M059J (cell line): Measurements from ENCODE around the gene EGLN3. TPM values are rescaled to one million over a fixed set of nuclear protein-coding genes. Genes with fewer than 3 reads are reported as not detected.

ENCODE experiments used
- DNase-seq: peaks from one replicate; pipeline ENCODE4 v3.0.0-alpha.2; 2012; ENCODE audit warnings: low read depth
- total RNA-seq: library from RNA; depleted of rRNA; stranded (reverse); fragments of >200 nt; shearing (Covaris generic); gene quantifications from 2 replicates; pipeline ENCODE4 v1.2.3, GENCODE V29; 2014

Gene EGLN3
- total RNA-seq, 1 experiment from 2014 or later: 30.1 TPM

DNA sequence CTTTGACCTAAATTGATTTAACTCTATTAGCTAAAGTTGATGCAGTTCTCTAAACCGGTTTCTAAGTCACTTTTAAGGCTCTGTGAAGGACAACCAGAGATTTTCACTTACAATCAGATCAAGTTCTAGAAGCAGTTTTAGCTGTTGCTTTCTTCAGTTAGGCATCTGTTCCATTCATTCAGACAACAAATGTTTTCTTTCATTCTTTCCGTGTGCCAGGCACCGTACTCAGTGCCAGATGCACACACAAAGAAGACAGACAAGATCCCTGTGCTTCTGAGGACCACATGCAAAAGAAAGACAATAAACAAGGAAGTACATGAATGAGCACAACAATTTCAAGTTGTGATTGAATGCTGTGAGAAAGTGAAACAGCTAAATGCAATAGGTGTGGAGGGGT, 11.1 kb upstream of the EGLN3 start:
- DNase-seq: no peak

GRCh38 chr14:33959692-33960151, 8.8 kb upstream of the EGLN3 start:
- no peak for DNase-seq

DNA sequence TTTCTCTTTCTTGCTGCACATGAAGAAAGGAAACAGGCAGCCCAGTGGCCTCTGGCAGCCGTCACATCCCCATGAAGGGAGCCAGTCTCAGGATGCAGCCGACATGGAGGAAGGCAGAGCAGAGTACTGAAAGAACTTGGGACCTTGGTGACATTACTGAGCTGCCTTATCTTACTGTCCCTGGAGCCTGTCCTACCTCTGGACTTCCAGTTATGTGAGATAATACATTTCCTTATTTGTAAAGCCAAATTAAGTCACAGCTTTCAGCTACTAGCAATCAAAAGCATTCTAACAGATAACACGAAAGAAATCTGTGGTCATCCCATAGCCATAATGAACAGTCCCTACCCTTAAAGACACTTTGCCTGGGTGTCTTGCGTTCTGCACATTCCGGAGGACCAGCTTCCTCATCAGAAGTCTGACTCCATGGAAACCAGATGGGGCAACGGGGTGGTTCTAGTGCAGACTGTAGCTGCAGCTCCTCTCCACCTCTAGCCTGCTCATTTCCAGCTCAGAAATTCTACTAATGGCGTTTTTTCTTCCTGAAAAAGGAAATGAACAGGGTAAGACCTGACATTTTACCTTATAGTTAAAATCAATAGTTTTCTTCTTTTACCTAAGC, 7.8 kb upstream of the EGLN3 start:
- DNase-seq: no peak

- no peak for DNase-seq
Measured at GRCh38 chr14:33957993-33958392, 7.1 kb upstream of the EGLN3 start.

- no peak for DNase-seq
Measured at GRCh38 chr14:33957299-33957698, 6.4 kb upstream of the EGLN3 start.

DNA sequence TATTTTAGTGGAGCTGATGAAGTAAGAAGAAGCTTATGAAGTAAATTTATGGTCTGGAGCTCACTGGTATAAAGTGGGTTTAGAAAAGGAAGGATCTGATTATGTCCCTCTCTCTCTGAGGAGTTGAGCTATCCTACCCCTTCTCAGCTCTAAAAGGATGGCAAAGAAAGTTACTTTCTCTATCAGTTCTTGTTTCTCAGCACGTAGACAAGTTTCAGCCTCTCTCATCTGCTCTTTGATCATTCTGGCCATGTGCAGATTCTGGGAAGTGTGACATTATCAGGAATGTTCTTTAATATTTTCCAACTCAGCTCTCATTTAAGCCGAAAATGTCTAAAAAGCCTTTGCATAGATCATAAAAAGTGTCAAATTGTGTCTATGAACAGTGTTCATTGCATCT, 5.8 kb upstream of the EGLN3 start:
- no peak for DNase-seq

DNA sequence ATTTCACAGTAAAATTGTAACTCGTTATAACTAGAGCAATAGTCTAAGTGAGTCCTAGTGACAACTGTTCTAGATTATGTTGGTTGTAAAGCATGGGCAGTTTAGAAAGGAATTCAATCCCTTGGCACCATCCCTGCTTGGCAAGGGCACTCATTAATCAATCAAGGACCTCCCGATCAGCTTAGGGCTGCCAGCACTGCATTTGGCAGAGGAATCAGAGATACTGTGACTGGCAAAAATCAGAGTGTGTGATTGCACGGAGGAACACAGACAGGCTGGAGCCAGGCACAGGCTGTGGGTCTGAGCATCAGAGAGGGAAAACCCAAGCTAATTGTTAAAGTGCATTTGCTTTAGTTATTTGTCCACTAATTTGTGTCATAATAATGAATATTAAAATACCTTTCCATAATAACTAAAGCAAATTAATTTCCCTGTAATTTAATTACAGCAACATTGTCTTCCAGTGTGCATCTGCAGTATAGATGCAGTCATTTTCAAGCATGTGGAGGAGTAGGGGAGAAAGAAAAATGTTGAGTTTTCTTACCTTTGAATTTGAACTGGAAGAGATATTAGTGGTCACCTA, 3.2 kb upstream of the EGLN3 start:
- no peak for DNase-seq

GRCh38 chr14:33952541-33952940, 1.7 kb upstream of the EGLN3 start:
- no peak for DNase-seq

- no peak for DNase-seq
Measured at GRCh38 chr14:33951183-33951840, 438 bp upstream of the EGLN3 start.

DNA sequence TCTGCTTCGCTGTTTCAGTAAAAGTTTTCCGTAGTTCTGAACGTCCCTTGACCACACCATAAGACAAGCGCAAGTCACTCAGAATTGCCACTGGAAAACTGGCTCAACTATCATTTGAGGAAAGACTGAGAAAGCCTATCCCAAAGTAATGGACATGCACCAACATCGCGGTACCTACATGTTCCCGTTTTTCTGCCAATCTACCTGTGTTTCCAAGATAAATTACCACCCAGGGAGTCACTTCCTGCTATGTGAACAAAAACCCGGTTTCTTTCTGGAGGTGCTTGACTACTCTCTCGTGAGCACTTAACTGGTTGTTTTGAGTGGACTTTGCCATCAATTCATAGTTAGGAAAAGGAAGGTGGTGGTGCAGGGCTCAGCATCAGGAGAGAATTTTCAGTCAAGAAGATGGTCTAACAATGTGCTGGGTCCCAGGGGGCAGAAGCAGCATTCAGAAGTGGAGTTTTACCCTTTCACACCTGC, 1.4 kb downstream of the EGLN3 start:
- DNase-seq: peak; percentile 26

DNA sequence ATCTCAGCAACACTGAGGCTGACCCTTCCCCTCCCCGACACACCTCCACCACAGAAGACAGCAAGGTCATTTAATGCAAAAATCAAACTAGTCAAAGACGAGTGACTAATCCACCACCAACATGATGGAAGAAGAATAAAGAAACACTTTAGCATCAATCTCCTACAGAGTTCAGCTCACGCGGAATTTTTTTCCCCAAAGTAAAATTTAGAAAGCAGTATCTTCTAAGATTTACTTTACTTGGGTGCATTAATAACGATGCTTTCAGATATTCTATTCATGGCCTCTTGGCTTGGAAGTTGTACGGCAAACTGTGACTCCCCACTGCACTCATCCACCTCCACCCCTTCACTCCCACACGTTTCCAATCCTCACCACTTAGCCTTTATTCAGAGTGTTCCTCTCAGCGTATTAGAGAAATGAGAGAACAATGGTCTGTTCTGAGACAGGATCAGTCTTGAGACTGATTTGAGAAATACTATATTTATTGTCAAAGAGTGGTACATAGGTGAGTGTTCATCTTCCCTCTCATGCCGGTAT, 1.9 kb downstream of the EGLN3 start:
- DNase-seq: peak; percentile 40

DNA sequence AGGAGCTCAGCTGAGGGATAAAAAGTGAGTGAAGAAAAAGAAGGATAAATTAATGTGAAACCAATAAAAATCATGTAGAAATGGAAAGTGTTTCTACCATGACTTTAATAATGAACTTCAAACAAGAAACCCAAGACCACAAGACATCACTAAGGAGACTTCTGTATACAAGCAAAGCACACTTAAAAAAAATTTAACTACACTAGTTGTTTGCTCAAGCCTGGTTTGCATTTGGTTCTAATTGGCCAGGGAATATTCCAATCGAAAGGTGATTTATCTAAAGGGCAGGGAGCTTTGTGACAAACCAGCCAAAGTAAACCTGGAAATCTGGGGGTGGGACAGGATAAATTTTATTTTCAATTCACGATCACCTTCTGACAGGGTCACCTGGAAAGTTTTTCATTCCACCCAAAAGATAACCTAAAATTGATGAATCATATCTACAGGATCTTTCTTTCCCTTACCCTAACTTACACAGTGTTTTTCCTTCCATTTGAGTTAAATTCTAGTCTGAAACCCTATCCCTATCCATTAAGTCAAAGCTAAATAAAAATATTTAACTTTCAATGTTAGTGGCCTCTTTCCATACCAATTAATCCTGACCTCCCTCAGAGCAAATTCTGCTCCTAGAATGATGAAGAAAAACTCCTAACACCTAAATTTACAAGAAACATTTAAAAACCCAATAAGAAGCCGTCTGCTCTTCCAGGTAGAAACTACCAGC, 2.6 kb downstream of the EGLN3 start:
- no peak for DNase-seq

GRCh38 chr14:33946679-33947476, 4.0 kb downstream of the EGLN3 start:
- no peak for DNase-seq

DNA sequence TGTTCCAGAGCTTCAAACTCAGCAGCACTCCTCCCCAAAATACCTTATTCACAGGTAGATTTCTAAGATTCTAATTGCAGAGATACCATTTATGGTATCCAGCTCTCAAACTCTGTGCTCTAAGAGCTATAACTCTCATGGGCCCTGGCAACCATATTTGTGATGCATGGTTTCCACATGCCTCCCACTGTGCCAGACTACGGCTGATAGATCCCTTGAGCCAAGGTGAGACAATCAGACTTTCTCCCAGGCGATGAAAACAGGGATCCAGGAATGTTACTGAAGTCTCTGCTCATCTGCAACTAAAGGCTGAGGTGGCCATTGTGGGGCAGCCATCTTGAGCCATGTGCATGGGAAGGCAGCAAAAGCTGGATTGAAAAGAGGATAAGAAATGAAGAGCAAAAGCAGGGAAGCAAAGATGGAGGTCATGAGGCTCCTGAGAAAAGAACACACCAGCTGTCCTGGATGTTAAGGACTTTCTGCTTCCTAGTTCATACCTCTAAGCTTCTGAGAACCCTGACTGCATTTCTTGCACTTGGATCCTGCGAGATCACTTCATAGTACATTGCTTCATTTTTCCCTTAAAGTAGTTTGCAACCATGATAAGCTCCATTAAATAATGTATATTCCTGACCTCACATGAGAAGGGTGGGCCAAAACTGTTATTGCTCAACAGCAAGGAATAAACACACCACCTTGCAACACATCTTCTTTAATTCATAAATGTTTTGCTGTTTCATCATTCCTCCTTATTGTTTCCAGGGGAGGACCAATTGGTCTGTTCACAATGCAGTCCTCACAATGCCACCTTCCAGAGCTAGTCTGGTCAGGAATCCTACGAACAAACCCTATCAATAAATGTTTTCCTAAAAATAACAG, 5.4 kb downstream of the EGLN3 start:
- no peak for DNase-seq

GRCh38 chr14:33943096-33943883, 7.6 kb downstream of the EGLN3 start:
- DNase-seq: peak; percentile 47

GRCh38 chr14:33941718-33942117, 9.2 kb downstream of the EGLN3 start:
- peak; percentile 29 for DNase-seq

DNA sequence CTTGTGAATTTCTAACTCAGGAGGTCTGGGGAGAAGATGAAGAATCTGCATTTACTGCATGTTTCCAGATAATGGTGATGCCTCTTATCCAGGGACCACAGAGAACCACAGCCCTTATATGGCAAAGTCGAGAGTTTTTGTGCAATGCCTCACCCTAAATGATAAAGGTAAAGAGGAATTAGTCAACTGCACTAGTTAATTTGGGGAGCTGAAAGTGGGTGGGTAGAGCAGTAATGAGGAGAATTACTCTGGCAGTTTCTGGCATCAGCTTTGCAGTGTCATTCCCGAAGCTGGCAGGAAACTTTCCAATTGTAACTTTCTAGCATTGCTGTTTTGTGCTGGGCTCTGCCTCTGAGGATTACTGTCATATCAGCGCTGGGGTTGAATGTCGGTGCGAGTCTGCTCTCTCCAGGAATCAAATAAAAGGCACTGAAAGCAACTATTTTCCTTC, 10.3 kb downstream of the EGLN3 start:
- peak; percentile 64 for DNase-seq

DNA sequence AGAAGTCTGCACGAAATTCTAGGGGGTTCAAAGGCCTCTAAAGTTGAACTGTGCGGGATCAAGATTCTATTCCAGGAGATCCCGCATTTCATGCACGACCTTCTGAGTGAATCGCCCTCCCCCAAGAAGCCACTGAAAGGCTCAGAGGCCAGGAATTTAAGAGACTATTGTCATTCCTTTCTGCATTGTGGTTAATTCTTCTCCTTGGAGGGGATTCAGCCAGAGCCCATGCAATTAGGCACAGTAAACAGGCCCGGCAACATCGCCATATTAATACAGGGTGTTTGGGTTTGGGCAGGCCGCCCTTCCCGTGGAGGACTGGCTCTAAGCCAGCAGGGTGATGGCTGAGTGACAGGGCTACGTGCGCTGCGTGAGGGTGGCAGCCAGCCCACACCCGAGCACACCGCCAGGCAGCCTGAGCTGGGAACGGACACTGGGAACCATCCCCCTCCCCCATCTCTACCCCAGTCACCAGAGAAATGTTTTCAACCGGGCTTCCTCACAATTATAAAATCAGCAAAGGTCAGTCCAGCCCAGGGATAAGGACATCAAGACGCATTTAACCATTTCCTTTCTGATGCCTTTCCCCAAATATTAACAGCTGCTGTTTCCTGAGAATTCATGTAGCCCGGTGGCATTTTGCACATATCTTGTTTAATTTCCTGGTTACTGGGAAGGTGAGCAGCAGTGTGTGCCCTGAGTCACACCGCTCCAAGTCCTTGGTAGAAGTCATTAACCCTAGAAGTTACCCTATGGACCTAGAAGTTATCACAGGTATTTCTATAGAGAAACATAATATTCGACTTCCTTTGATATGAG, 12.5 kb downstream of the EGLN3 start:
- peak; percentile 89 for DNase-seq

- no peak for DNase-seq
Measured at GRCh38 chr14:33936391-33936790, 14.5 kb downstream of the EGLN3 start.
